HG02642 (cell line): ENCODE measurements around the gene CRACDL.

ENCODE experiments used
- ATAC-seq: cut with Tn5 transposase; IDR thresholded peaks from one replicate; pipeline ENCODE4 v1.9.1; 2021; ENCODE audit warnings: mild to moderate bottlenecking; ENCODE audit not compliant: unreplicated experiment, poor library complexity

The CRACDL gene

DNA sequence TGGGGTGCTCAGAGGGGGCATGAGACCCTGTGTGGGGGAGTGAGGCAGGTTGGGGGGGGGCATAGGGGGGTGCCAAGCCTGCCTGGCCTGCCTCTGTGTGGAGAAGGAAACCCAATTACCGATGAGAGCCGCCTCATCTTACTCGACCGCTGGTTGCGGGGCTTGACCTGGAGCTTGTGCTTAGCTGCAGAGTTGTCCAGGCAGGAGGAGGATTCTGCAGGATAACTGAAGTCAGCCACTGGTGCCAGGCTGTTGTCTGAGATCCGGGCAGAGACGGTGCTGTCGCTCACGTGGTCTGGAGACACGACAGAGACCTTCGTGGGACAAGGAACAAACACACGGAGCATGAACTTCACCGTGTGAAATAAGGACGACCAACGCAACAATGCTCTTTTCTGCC lies 109.2 kb downstream of the CRACDL start:
- ATAC-seq: no peak

- ATAC-seq: no peak
These were observed 110.2 kb downstream of the CRACDL start for GRCh38 chr2:98825858-98826257.

DNA sequence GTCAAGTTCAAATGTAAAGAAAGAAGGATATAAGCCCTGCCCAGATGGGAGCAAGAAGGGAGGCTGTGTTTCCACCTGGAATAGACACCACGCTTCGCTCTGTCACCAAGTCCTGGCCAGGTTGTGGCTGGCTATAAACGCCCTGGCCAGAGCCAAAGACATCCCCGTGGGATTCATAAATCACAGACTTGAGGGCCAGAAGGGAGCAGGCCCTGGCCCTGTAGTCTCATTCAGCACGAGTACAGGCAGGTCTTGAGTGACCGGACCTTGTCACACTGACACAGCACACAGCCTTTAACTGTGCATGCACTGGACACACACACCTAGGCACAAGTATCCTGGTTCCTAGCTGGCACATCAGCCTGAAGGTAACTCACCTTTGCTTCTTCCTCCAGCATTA lies 110.6 kb downstream of the CRACDL start:
- ATAC-seq: no peak

- no peak for ATAC-seq
These were observed 111.0 kb downstream of the CRACDL start for GRCh38 chr2:98825020-98825350.

DNA sequence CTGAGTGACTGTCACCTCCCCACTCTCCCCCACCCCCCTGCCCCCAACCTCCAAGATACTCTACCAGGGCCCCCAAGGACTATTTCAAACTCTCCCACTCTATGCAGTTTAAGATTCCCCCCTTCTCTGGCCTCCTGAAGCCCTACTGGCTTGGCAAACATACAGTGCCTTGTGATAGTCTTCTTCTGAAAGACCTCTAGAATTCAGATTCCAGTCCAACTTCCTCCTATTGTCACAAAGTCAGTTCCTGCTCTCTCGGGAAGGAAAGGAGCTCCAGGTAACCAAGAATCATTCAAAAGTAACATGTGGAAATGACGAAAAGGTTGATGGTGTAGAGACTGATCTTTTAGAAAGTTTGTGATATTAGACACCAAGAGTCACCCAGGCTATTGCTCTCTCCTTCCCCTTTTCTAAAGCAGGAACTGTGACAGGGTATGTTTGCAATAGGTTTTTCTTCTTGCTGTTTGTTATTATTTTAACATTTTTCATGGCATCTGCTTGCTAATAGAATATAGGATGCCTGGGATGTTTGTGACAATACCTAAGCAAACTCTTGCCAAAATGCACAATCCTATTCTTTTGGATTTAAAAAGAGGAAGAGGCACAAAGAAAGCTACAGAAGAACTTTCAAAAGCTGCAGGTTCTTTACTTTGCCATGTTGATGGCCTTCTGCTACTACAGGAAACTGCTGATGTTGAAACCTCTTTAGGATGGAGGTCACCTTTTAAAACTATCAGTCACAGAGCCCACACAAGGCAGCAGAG lies 111.6 kb downstream of the CRACDL start:
- no peak for ATAC-seq

GRCh38 chr2:98823196-98824170 lies 112.5 kb downstream of the CRACDL start:
- ATAC-seq: no peak

DNA sequence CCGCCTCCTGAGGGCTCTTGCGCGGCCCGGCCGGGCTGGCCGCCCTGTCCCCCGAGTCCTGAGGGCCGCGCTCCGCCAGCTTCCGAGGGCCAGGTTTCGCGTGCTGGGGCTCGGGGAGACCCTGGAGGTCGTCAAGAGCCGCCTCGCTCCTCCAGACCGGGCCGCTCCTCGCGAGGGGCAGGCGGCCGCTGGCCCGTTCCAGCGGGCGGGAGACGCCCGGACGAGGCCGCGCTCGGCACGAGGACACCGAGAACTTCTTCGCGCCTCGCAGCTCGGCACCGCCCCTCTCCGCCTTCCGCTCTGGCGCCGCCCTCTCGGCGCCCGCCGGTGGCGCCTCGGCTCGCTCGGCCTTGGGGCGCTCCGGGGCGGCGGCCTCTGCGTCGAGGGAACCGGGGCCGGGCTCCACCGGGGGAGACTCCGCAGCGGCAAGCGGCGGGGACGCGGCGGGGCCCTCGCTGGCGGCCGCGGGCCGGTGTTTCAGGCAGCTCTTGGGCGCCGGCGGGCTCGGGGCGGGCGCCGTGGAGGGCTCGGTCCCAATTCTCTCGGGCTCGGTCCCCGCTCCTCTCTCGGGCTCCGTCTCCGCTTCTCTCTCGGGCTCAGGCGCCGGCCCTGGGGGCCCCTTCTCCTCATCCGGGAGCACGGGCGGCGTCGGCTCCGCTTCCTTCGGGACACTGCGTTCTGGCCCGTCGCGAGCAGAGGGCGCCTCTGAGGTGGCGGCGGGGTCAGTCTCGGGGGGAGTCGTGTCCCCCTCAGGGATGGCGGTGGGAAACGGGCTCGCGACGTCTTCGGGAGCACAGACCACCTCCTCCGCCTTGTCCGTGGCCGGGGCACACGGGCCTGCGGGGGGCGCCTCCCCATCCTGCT lies 113.5 kb downstream of the CRACDL start:
- no peak for ATAC-seq

DNA sequence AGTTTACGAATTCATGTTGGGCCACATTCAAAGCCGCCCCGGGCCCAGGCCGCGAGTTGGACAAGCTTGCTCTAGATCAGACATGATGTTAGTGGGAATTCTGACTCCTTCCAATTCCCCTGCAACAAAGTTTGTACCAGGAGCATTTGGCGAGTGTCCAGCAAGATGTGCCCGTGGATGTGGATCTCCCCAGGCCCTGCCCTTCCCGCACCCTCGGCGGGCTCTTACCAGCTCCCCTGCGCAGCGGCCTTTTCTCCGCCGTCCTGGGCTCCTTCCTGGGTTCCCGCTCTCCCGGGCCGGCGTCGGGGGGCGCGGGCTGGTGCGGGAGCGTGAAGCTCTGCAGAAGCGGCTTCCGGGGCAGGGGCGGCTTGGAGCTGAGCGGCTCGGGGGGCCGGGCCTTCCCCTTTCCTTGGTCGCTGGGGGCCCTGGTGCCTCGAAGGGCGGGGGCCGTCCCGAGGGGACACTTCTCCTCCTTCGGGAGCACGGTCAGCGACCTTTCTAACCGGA lies 114.3 kb downstream of the CRACDL start:
- no peak for ATAC-seq

DNA sequence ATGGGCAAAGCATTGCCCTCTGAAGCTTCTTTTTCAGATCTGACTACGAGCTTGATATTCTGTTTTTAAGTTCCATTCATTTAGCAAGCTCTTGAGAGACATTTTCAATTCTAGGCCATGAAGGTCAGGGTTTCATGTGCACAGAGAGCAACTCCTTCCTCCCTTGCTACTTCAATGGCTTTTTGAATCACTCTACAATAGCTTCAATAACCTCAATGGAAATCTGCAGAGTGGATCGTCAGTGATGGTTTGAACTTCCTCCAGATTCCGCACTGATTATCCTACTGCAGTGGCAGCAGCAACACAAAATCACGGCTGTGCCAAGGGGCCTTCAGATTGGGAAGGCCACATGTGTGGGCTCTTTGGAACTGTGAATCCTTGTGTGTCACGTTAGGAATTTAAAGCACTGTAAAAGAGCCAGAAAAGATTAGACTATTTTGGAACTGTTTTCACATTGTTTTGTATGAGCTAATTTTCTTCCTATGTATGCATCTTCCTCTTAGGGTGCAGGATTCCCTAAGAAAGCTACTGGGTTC lies 116.7 kb downstream of the CRACDL start:
- no peak for ATAC-seq

- no peak for ATAC-seq
These were observed 117.9 kb downstream of the CRACDL start for GRCh38 chr2:98818164-98818563.

GRCh38 chr2:98816281-98816680 lies 119.7 kb downstream of the CRACDL start:
- no peak for ATAC-seq

DNA sequence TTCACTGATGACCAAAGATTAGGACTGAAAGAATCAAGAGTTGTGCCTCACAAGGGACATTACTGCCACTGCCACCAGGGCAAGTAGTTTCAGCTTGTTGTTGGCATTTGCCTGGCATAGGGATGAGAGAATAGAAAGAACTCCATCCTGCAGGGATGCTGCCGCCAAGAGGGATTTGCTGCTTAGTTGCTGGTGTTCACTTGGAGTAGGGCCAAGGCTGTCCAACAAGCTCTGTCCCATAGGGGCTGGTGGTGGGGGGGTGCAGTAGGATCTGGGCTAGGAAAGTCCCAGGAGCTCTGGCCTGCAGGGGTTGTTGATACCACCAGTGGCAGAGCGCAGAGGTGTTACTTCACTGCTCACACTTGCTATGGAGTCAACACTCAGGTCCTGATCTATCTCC lies 120.2 kb downstream of the CRACDL start:
- ATAC-seq: no peak

- ATAC-seq: no peak
These were observed 124.3 kb downstream of the CRACDL start for GRCh38 chr2:98811766-98812165.

GRCh38 chr2:98810588-98810928 lies 125.5 kb downstream of the CRACDL start:
- ATAC-seq: no peak

- no peak for ATAC-seq
These were observed 126.0 kb downstream of the CRACDL start for GRCh38 chr2:98809878-98810587.

DNA sequence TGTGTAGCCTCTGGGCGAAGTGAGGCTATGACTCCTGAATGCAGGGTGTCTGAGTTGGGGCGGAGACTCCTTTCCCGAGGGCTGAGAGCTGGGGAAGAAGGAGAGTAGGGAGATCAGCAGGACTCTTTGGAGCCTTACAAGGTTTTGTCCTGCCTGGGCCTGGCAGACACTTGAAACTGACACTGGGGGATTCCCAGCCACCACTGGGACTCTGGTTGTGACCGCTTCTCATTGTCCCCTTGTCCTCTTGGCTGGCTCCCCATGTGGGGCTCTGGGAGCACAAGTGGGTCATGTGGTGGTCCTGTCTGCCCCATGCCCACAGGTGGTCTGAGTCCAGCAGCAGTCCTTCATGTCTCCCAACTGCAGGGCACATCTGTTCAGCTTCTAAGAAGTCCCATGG lies 126.9 kb downstream of the CRACDL start:
- ATAC-seq: no peak

- ATAC-seq: no peak
These were observed 127.5 kb downstream of the CRACDL start for GRCh38 chr2:98808546-98808945.

DNA sequence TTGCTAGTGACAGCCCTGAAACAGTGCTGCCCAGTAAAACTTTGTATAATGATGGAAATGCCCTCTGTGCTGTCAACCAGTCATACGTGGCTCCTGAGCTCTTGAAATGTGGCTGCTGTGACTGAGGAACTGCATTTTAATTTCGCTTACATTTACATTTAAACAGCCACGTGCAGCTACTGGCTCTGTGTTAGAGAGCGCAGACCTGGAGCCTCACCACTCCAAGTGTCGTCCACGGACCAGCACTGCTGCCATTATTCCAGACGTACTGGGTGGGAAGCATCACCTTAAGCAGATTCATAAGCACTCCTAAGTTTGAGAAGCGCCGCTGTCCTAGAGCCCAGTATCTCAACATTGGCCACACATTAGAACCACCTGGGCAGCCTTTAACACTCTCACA lies 128.1 kb downstream of the CRACDL start:
- no peak for ATAC-seq

DNA sequence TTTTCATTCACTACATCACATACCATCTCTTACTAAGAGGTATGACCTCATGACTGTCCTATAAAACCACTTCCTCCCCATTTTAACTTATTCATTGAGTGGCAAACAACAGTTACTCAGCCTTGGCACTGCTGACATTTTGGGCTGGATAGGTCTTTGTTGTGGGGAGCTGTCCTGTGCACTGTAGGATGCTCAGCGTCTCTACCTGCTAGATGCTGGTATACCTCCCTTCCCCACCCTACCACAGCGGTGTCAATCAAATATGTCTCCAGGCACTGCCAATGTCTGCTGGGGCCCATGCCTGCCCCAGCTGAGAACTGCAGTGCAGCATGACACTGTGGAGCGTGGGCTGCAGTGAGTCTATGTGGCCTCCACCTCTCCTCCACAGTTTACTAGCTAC lies 128.8 kb downstream of the CRACDL start:
- ATAC-seq: no peak

DNA sequence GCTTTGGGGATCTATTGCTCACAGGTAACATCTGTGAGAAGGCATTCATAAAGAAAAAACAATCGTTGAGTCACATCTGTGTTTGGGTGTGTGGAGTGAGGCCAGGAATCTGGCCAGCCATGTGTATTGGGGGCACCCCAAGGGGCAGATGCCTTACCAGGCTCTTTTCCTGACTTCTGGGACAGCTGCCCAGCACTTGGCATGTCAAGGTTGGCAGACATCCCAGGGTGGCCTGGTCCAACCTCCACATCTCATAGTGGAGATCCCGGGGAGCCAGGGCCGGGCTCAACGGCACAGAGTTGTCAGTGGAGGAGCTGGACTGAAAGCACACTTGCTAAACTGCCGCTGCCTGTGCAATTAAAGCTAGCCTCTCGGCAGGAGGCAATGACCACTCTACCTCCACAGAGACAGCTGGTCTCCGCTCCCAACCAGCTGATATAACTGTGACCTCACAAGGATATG lies 129.8 kb downstream of the CRACDL start:
- no peak for ATAC-seq
